HepG2 (cell line): ENCODE results near the gene HS2ST1. TPM values are rescaled to one million over a fixed set of nuclear protein-coding genes. Genes with fewer than 3 reads are reported as not detected.
"Not testable (repeated sequence)": the region's sequence is repeated elsewhere in the genome, so short reads cannot be mapped to it uniquely, and the experiment has no call there.

ENCODE experiments used
- ATAC-seq: fragments of 200-7000 bp; cut with Tn5 transposase; 3 replicates; pipeline ENCODE4 v1.9.1; 2020; ENCODE audit warnings: mild to moderate bottlenecking, moderate library complexity
- BruUV-seq: library from RNA; stranded (reverse); fragments of 400-500 nt; replicated peaks from 2 replicates; lab custom pipeline; 2021; lab: Mats Ljungman, UMichigan
- CTCF ChIA-PET: fragments of 300-600 bp; formaldehyde crosslinking; extraction: SDS; loops from one replicate; lab custom pipeline; 2021; ENCODE audit warnings: low total read pairs, inconsistent platforms, low intra/inter-chr PET ratio; lab: Yijun Ruan, JAX
- POLR2A ChIA-PET: fragments of 350-600 bp; sonication (Branson Sonifier 250); formaldehyde crosslinking; loops from one replicate; lab custom pipeline; 2020; ENCODE audit warnings: antibody characterized with exemption, inconsistent platforms; lab: Yijun Ruan, JAX
- DNase-seq: peaks from one replicate; pipeline ENCODE4 v3.0.0-alpha.2; 2015; ENCODE audit warnings: low spot score
- FAIRE-seq: peaks from 3 replicates; lab custom pipeline; 2011; peaks lifted over from hg19 to GRCh38; lab: Jason Lieb, UNC
- H2AFZ ChIP-seq: one replicate; pipeline ENCODE4 v1.6.1; 2011; ENCODE audit warnings: low read length, inconsistent platforms
- H3K27ac ChIP-seq: fragments of 300-600 bp; 3 replicates; pipeline ENCODE4 v1.8.0; 2011; ENCODE audit warnings: mixed run types, mild to moderate bottlenecking, mixed read lengths, low read length, inconsistent platforms; ENCODE audit not compliant: insufficient read depth; ENCODE audit errors: extremely low read length
- H3K27me3 ChIP-seq, 2 experiments: fragments of 200-600 bp in 1 of 2; 2 replicates in 1 of 2; 3 replicates in 1 of 2; pipeline versions ENCODE4 v1.6.0 to v1.8.0; 2011; ENCODE audit warnings: low read length in 2 of 2, mild to moderate bottlenecking in 2 of 2, moderate library complexity in 2 of 2, inconsistent platforms in 1 of 2; ENCODE audit not compliant: insufficient read depth in 2 of 2, control insufficient read depth in 1 of 2
- H3K36me3 ChIP-seq, 2 experiments: fragments of 200-600 bp in 1 of 2; replicated peaks in 1 of 2; 2 replicates in 1 of 2; 3 replicates in 1 of 2; pipeline versions ENCODE4 v1.5.1 to v1.8.0; 2011; ENCODE audit warnings: low read length in 2 of 2, inconsistent platforms in 1 of 2; ENCODE audit not compliant: insufficient read depth in 2 of 2, control insufficient read depth in 1 of 2
- H3K4me1 ChIP-seq: 2 replicates; pipeline ENCODE4 v1.5.1; 2012; ENCODE audit warnings: low read length, inconsistent platforms; ENCODE audit not compliant: insufficient read depth
- H3K4me2 ChIP-seq: 2 replicates; pipeline ENCODE4 v1.6.0; 2011; ENCODE audit warnings: low read depth, low read length, inconsistent platforms
- H3K4me3 ChIP-seq, 3 experiments: fragments of 200-600 bp in 1 of 3; sonication (generic), shearing (Covaris generic) in 1 of 3; replicated peaks in 1 of 3; 2 replicates each; pipeline ENCODE4 v1.5.1; 2011 to 2016; ENCODE audit warnings: low read length in 3 of 3, inconsistent platforms in 2 of 3, low read depth in 2 of 3, mild to moderate bottlenecking in 2 of 3, control low read depth in 1 of 3, mixed read lengths in 1 of 3; ENCODE audit not compliant: insufficient read depth in 1 of 3
- H3K79me2 ChIP-seq: one replicate; pipeline ENCODE4 v1.6.1; 2011; ENCODE audit warnings: low read length, inconsistent platforms; ENCODE audit not compliant: insufficient read depth
- H3K9ac ChIP-seq: 2 replicates; pipeline ENCODE4 v1.6.0; 2011; ENCODE audit warnings: mild to moderate bottlenecking, low read depth, low read length, inconsistent platforms; ENCODE audit not compliant: insufficient read depth
- H3K9me3 ChIP-seq: 2 replicates; pipeline ENCODE4 v1.5.1; 2012; ENCODE audit warnings: mild to moderate bottlenecking, low read length
- H4K20me1 ChIP-seq: 2 replicates; pipeline ENCODE4 v1.6.0; 2011; ENCODE audit warnings: inconsistent platforms, mild to moderate bottlenecking, low read length, moderate library complexity; ENCODE audit not compliant: insufficient read depth
- NCOR1 ChIP-seq: fragments of 200-600 bp; sonication (generic); IDR thresholded peaks from 2 replicates; pipeline ENCODE4 v1.7.0; 2017; ENCODE audit warnings: antibody characterized with exemption, low read length, borderline replicate concordance
- SATB2 ChIP-seq: sonication (generic); formaldehyde crosslinking; IDR thresholded peaks from 2 replicates; pipeline ENCODE4 v1.5.0; 2020; ENCODE audit warnings: missing genetic modification reagents
- ZNF619 ChIP-seq: sonication (generic); formaldehyde crosslinking; IDR thresholded peaks from 2 replicates; pipeline ENCODE4 v1.4.0; 2020; ENCODE audit warnings: mild to moderate bottlenecking, missing genetic modification reagents
- WGBS: methylation state at CpG from one replicate; pipeline ENCODE4 v1.1.6; 2017; ENCODE audit warnings: low lambda C conversion rate; 5-methylcytosine and 5-hydroxymethylcytosine counted together
- in situ Hi-C: cut with HindIII; loops from 2 replicates; pipeline ENCODE4 v1.10.0; 2017; ENCODE audit warnings: low pct_unique_long_range_greater_than_20kb; ENCODE audit not compliant: extremely low pct_ligation_motif_present
- intact Hi-C: fragments of 100-400 bp; cut with micrococcal nuclease; formaldehyde crosslinking; loops from one replicate; pipeline ENCODE4 v1.10.0; 2022; ENCODE audit not compliant: unreplicated experiment
- polyA plus RNA-seq, 8 experiments: library from polyadenylated mRNA; depleted of rRNA in 3 of 8; stranded (reverse) in 7 of 8; unstranded in 1 of 8; fragments of >200 nt; fragmentation: Illumina TruSeq in 4 of 8; extraction: Trizol in 4 of 8; gene quantifications; 2 replicates each; pipeline versions ENCODE4 v1.2.1 to v1.2.3, GENCODE V29; 2011 to 2016; ENCODE audit warnings: low read depth in 4 of 8, missing spikeins in 1 of 8, mixed read lengths in 1 of 8; ENCODE audit not compliant: insufficient read depth in 1 of 8
- total RNA-seq, 5 experiments: library from RNA; depleted of rRNA; stranded (reverse); fragments of >200 nt; fragmentation: Illumina TruSeq; extraction: Trizol; gene quantifications; 2 replicates each; pipeline ENCODE4 v1.2.3, GENCODE V29; 2016; ENCODE audit warnings: low read depth in 1 of 5
- TF ChIP-seq, protein P1 (sequence below): sonication (generic); formaldehyde crosslinking; IDR thresholded peaks from 2 replicates; pipeline ENCODE4 v1.4.0; 2020; ENCODE audit warnings: mild to moderate bottlenecking, low read depth, missing genetic modification reagents
- TF ChIP-seq, protein P2 (sequence below): sonication (generic); formaldehyde crosslinking; IDR thresholded peaks from 2 replicates; pipeline ENCODE4 v1.5.0; 2020; ENCODE audit warnings: missing genetic modification reagents, mild to moderate bottlenecking, borderline replicate concordance
- TF ChIP-seq, protein P3 (sequence below): sonication (generic); formaldehyde crosslinking; conservative IDR thresholded peaks from 2 replicates; pipeline ENCODE4 v1.4.0; 2020; ENCODE audit warnings: mild to moderate bottlenecking, missing genetic modification reagents, moderate library complexity
- TF ChIP-seq, protein P4 (sequence below): sonication (generic); formaldehyde crosslinking; IDR thresholded peaks from 2 replicates; pipeline ENCODE4 v1.9.0; 2021; ENCODE audit warnings: missing genetic modification reagents, borderline replicate concordance
- TF ChIP-seq, protein P5 (sequence below): sonication (generic); formaldehyde crosslinking; IDR thresholded peaks from 2 replicates; pipeline ENCODE4 v1.8.0; 2022; ENCODE audit warnings: missing genetic modification reagents, mild to moderate bottlenecking, inconsistent platforms, borderline replicate concordance

Gene HS2ST1
- total and polyA plus RNA-seq, 2 of the 13 experiments (the other 11 are each of a cell fraction or from before 2014, with no cell fraction given): 22.1 to 58.7 TPM

DNA sequence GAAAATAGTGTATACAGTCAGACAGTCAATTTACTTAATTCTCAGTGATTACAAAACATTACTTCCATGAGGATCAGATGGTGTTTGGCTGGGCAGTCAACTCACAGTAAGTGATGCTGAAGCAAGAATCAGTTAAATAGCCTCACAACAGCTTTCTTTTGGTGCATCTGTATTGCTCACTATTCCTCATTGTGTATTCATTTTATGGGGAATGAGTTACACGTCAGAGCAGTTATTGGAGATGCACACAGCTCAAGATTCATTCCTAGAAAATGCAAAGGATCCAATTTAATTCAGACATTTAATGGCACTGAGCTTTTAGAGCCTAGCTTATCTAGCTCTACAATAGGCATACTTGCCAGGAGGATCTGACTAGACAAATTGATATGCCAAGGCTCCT is 150.6 kb downstream of the HS2ST1 start (continued):
- TF ChIP-seq, protein P1, sequence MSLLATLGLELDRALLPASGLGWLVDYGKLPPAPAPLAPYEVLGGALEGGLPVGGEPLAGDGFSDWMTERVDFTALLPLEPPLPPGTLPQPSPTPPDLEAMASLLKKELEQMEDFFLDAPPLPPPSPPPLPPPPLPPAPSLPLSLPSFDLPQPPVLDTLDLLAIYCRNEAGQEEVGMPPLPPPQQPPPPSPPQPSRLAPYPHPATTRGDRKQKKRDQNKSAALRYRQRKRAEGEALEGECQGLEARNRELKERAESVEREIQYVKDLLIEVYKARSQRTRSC (CRISPR knock-in tag): no peak
- TF ChIP-seq NCOR1: no peak
- no peak for TF ChIP-seq ZNF619 (CRISPR knock-in tag)
- TF ChIP-seq, protein P2, sequence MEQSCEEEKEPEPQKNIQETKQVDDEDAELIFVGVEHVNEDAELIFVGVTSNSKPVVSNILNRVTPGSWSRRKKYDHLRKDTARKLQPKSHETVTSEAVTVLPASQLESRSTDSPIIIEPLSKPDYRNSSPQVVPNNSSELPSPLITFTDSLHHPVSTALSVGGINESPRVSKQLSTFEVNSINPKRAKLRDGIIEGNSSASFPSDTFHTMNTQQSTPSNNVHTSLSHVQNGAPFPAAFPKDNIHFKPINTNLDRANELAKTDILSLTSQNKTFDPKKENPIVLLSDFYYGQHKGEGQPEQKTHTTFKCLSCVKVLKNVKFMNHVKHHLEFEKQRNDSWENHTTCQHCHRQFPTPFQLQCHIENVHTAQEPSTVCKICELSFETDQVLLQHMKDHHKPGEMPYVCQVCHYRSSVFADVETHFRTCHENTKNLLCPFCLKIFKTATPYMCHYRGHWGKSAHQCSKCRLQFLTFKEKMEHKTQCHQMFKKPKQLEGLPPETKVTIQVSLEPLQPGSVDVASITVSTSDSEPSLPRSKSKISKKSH: no peak
- TF ChIP-seq, protein P3, sequence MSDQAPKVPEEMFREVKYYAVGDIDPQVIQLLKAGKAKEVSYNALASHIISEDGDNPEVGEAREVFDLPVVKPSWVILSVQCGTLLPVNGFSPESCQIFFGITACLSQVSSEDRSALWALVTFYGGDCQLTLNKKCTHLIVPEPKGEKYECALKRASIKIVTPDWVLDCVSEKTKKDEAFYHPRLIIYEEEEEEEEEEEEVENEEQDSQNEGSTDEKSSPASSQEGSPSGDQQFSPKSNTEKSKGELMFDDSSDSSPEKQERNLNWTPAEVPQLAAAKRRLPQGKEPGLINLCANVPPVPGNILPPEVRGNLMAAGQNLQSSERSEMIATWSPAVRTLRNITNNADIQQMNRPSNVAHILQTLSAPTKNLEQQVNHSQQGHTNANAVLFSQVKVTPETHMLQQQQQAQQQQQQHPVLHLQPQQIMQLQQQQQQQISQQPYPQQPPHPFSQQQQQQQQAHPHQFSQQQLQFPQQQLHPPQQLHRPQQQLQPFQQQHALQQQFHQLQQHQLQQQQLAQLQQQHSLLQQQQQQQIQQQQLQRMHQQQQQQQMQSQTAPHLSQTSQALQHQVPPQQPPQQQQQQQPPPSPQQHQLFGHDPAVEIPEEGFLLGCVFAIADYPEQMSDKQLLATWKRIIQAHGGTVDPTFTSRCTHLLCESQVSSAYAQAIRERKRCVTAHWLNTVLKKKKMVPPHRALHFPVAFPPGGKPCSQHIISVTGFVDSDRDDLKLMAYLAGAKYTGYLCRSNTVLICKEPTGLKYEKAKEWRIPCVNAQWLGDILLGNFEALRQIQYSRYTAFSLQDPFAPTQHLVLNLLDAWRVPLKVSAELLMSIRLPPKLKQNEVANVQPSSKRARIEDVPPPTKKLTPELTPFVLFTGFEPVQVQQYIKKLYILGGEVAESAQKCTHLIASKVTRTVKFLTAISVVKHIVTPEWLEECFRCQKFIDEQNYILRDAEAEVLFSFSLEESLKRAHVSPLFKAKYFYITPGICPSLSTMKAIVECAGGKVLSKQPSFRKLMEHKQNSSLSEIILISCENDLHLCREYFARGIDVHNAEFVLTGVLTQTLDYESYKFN (CRISPR knock-in tag): no peak
- no peak for TF ChIP-seq SATB2
- TF ChIP-seq, protein P4, sequence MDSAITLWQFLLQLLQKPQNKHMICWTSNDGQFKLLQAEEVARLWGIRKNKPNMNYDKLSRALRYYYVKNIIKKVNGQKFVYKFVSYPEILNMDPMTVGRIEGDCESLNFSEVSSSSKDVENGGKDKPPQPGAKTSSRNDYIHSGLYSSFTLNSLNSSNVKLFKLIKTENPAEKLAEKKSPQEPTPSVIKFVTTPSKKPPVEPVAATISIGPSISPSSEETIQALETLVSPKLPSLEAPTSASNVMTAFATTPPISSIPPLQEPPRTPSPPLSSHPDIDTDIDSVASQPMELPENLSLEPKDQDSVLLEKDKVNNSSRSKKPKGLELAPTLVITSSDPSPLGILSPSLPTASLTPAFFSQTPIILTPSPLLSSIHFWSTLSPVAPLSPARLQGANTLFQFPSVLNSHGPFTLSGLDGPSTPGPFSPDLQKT (CRISPR knock-in tag): no peak
- TF ChIP-seq, protein P5, sequence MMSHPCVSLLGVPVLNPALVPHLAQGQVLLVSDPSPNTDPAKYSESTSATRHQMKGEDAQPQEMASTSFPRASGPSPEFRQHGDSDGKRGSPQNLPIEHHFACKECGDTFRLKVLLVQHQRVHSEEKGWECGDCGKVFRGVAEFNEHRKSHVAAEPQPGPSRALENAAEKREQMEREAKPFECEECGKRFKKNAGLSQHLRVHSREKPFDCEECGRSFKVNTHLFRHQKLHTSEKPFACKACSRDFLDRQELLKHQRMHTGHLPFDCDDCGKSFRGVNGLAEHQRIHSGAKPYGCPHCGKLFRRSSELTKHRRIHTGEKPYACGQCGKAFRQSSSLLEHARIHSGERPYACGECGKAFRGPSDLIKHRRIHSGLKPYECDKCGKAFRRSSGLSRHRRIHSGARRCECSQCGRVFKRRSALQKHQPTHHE (CRISPR knock-in tag): no peak

DNA sequence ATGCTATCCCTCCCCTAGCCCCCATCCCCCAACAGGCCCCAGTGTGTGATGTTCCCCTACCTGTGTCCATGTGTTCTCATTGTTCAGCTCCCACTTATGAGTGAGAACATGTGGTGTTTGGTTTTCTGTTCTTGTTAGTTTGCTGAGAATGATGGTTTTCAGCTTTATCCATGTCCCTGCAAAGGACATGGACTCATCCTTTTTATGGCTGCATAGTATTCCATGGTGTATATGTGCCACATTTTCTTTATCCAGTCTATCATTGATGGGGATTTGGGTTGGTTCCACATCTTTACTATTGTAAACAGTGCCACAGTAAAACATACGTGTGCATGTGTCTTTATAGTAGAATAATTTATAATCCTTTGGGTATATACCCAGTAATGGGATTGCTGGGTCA is 152.3 kb downstream of the HS2ST1 start:
- ATAC-seq, H3K27me3 ChIP-seq, FAIRE-seq, CTCF ChIA-PET, H3K36me3 ChIP-seq, H3K4me2 ChIP-seq, H3K4me1 ChIP-seq, H2AFZ ChIP-seq, DNase-seq, H4K20me1 ChIP-seq, H3K27ac ChIP-seq, intact Hi-C loops, H3K9me3 ChIP-seq, BruUV-seq, POLR2A ChIA-PET, H3K4me3 ChIP-seq, in situ Hi-C loops, H3K9ac ChIP-seq: not testable (repeated sequence)
- H3K79me2 ChIP-seq: peaks cover 31% of the 10 kb centered on the region
- WGBS: 100% methylated on average over 1 of the region's 1 CpG
